ENCODE data around the gene CIZ1.

CIZ1 gene

DNA sequence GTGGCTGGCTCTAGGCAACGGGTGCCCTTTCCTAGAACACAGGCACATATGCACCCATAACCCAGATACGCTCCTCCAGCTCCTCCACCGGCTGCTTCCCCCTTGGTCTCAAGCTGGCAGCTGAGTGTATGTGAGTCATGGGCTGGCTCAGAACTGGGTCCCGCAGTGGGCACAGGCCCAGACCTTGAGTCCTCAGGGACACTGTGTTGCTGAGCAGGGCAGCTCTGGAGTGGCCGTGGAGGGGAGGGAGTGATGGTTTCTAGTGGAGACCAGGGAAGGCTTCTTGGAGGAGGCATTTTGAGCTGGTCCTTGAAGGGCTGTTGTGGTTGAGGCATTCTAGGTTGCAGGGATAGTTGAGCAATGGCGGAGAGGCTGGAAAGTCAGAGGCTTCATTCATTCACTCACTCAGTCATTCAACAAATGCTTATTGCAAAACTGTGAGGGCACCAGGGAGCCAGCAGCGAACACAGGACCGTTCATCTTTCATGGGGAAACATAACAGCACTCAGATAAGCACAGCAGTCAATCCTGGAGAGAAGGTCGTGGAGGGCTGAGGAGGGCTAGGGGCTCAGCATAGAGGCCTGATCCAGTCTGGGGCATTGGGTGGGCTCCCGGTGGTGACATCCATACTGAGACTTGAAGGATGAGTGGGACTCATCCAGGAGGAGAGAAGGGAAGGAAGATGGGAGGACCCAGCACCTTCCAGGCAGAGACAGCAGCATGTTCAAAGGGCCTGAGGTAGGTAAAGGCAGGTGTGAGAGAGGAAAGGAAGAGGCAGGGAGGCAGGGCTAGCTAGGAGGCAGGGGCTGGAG is 29.0 kb downstream of the CIZ1 start:
- no peak for DNase-seq (ENCODE audit: low read depth in 2 of 2, low spot score in 1 of 2)

DNA sequence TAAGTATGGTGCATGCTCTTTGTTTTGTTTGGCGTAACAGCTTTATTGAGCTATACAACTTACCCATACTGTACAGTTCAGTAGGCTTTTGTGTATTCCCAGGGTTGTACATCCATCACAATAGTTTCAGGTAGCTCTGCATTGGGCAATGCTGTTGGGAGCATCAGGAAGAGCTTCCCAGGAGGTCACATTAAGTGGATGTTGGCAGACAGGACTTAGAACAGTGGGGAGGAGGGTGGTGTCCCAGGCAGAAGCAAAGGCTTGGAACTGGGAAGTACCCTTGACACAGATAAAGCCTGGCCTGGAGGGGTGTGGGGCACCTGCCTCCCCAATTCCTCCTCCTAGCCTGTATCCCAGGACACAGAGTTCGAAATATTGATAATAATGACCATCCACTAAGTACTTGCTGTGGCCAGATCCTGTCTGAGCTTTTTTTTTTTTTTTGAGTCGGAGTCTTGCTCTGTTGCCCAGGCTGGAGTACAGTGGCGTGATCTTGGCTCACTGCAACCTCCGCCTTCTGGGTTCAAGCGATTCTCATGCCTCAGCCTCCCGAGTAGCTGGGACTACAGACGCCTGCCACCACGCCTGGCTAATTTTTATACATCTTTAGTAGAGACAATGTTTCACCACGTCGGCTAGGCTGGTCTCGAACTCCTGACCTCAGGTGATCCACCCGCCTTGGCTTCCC is 30.0 kb downstream of the CIZ1 start:
- no peak for DNase-seq (ENCODE audit: low read depth in 2 of 2, low spot score in 1 of 2)

DNA sequence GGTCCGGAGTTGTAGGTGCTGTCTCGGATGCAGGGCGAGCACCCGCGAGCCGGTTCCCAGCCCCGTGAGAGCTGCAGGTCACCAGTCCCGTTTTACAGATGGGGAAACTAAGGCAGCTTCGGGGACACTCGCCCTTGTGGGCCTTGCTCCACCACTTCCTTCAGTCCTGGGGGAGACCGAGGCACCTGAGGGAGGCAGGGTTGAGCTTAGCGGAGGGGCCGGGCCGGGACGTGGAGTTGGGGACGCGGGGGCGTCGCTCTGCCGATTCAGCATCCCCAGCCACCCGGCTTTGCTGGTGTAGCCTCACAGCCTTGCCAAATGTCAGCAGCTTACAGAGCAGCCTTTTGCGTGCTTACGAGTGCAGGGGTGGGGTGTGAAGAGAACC is 30.8 kb downstream of the CIZ1 start:
- DNase-seq (ENCODE audit: low read depth in 2 of 2, low spot score in 1 of 2) = peak; percentile 25 to 56

DNA sequence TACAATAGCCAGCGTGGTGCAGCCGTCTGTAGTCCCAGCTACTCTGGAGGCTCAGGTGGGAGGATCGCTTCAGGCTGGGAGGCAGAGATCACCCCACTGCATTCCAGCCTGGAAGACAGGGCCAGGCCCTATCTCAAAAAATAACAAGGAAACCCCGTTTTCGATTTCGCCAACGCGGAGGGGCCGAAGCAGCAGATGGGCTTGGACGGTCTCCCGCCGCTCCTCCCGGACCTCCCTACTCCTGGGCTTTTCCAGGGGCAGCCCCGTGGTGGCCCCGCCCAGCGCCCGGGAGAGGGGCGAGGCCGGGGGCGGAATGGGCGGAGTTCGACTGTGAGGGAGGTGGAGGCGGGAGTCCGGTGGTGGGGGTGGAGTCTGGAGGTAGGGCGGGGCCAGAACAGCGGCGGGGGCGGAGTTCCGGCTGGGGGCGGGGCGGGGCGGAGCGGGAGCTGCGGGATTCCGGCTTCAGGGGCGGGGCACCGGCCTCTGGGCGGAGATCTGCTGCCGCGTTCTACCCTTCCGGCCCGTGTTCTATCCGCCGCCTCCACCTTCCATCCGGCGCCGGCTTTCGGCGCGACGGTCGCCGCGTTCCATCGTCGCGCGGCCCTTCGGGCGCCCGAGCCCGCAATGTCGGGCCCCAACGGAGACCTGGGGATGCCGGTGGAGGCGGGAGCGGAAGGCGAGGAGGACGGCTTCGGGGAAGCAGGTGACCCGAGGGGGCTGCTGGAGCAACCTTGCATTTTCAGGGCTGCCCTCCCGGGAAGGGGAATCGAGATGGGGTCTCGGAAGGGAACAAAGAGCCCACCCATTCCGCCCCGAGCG is 31.4 kb downstream of the CIZ1 start, which contains the start of gene BBLN:
Gene BBLN, plus strand, starts transcription at position 482 of the 819 bp plus-strand sequence. Its CDS starts 143 bp downstream, at position 625.
- peak; percentile 80 to 84 for DNase-seq (ENCODE audit: low read depth in 2 of 2, low spot score in 1 of 2)

DNA sequence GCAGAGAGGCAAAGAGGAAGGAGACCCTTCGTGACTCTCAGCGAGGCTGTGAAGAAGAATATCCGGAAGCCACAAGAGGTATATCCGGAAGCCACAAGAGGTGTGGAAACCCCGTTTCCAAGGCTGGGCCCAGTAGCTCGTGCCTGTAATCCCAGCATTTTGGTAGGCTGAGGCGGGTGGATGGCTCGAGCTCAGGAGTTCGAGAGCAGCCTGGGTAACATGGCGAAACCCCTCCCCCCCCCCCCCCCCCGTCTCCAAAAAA is 31.9 kb downstream of the CIZ1 start:
- DNase-seq (ENCODE audit: low read depth in 2 of 2, low spot score in 1 of 2) = peak in 1 of 2 donors; percentile 9

DNA sequence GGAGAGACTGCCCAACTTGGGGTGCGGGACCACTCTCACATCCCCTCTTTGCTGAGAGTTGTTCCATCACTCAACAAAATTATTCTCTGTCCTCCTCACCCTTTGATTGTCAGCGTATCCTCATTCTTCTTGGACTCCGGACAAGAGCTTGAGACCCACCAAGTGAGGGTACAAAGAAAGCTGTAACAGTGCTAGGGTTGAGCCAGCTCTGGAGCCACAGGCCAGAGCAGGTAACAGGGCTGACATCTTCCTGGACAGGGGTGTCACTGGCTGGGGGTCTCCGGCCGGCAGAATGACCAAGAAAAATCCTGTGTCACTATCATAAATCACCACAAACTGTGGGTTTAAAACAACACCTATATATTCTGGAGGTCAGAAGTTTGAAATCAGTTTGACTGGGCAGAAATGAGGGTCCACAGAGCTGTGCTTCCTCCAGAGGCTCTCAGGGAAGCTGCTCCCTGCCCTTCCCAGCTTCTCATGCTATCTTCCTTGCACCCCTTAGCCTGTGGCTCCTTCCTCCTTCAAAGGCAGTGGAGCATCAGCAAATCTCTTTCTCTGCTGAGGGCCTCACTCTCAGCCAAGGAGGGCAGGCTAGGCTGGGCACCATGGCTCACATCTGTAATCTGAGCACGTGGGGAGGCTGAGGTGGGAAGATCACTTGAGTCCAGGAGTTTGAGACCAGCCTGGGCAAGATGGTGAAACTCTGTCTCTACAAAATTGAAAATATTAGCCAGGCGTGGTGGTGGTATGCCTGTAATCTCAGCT is 35.5 kb downstream of the CIZ1 start:
- DNase-seq (ENCODE audit: low read depth in 2 of 2, low spot score in 1 of 2) = no peak

DNA sequence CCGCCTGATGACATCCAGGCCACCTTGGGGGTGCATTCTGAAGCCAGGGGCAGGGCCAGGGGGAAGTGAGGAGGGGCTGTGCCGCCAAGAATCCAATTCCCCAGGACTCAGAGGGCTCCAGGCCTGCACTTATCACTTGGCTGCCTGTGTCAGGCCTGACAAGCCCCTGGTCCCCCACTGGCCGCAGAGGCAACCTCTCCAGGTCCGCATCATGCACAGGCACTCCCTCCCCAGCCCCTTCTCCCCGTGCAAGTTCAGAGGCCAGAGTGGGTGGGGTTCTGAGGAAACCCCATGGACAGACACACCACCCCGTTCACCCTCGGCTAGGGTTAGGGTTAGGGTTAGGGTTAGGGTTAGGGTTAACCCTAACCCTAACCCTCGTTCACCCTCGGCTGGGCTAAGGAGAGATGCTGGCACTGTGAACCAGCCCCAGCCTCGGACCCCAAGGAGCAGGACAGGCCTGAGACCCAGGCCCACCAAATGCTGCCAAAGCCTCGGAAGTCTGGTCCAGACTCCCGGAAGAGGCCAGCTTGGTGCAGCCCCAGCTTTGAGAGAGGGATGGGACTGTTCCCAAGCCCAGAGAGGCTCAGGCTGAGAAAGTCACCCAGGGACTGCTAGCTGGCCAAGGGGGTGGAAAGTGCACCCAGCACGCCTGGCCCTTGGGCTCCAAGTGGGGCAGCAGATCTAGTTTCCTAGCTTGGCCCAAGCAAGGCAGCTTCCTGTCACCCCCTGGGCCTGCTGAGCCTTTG is 37.3 kb downstream of the CIZ1 start:
- DNase-seq (ENCODE audit: low read depth in 2 of 2, low spot score in 1 of 2) = no peak

DNA sequence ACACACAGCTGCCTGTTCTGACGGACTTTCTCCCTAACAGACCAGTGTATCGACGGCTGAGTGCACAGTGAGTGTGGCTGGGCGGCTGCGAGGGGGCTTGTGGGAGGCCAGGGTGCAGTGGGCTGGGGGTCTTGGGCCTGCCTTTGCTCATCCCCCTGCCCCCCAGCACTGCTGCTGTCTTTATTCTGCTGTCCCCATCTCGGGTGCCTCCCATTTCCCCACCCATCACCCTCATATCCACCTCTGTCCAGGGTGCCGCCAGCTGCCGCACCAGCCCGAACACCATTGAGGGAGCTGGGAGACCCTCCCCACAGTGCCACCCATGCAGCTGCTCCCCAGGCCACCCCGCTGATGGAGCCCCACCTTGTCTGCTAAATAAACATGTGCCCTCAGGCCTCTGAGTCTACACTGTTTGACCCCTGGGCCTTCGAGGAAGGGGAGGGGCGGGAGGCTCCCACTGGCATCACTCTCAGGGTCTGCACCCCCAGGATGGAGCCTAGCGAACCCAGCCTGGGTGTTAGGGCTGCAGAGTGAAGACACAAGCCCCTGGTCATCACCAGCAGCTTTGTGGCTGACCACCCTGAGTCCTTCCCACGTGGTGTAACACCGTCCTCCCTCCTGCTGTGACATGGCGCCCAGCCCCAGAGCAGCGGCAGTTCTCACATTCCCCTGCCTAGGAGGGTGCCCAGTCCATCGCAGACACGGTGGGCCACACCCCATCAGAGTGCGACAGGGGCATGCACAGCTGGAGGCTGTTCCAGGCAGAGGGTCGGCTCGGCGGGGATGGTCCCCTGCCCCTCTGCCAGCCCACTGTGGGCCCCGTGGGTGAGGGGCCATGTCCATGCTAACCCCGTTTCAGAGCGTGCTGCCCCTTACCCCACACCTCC is 38.1 kb downstream of the CIZ1 start:
- no peak for DNase-seq (ENCODE audit: low read depth in 2 of 2, low spot score in 1 of 2)

DNA sequence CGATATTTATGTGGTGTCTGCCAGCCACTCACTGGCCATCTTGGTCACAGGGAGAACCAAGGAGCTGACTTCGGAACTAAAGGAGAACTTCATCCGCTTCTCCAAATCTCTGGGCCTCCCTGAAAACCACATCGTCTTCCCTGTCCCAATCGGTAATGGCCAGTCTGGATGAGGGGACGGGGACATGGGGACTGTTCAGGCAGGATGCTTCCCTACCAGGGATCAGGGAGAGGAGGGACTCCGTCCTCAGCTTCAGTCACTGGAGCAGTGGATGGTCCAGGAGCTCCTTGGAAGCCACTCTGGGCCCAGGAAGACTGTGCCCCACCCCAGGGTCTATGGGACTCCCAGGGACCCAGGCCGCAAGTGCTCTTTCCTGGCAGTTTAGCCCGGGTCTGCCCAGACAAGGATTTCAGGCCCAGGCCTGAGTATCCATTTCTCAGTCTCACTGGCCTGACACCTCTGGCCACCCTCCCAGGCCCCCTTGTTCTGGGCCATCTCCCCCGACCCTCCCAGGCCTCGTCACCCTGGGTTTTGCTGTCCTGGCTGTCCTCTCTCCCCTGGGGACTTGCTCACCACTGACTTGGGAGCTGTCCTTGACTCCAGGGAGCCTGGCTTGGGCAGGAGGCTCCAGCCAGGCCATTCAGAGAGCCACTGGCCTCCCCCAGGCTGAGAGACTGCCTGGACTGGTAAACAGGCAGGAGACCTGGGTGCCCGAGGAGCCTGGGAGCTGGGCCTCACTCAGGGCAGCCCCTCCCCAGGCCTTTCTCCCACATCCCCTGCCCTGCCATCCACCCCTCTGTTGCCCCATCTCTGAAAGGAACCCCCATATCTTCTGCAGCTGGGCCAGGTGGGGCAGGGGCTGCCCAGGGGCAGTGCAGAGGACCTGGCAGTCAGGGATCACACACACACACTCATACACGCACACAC is 39.0 kb downstream of the CIZ1 start:
- no peak for DNase-seq (ENCODE audit: low read depth in 2 of 2, low spot score in 1 of 2)

DNA sequence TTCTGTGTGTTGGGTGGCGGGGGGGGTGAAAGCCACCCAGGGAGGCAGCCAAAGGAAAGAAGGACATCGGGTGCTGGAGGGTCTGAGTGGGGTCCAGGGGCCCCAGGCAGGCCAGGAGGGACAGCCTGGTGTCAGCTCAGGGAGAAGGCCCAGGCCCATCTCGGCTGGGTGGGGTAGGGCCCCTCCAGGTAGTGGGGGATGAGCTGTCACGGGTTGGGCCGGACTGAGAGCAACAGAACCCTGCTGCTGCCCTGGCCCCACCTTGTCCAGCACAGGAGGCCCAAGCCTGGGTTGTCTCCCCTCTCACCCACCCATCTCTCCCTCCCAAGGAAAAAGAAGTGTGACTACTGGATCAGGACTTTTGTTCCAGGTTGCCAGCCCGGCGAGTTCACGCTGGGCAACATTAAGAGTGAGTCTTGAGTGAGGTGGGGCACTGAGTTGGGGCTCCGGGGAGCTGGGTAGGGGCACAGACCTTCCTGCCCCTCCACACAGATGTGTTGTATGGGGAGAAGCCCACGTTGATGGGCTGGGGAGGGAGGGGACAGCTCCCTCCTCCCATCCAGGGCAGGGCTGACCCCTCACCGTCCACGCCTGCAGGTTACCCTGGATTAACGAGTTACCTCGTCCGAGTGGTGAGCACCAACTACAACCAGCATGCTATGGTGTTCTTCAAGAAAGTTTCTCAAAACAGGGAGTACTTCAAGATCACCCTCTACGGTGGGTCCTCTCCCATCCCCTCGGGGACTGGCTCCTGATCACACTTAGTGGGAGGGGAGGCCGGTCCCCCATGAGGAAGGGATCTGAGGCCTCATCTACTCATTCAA is 39.9 kb downstream of the CIZ1 start:
- DNase-seq (ENCODE audit: low read depth in 2 of 2, low spot score in 1 of 2) = no peak

DNA sequence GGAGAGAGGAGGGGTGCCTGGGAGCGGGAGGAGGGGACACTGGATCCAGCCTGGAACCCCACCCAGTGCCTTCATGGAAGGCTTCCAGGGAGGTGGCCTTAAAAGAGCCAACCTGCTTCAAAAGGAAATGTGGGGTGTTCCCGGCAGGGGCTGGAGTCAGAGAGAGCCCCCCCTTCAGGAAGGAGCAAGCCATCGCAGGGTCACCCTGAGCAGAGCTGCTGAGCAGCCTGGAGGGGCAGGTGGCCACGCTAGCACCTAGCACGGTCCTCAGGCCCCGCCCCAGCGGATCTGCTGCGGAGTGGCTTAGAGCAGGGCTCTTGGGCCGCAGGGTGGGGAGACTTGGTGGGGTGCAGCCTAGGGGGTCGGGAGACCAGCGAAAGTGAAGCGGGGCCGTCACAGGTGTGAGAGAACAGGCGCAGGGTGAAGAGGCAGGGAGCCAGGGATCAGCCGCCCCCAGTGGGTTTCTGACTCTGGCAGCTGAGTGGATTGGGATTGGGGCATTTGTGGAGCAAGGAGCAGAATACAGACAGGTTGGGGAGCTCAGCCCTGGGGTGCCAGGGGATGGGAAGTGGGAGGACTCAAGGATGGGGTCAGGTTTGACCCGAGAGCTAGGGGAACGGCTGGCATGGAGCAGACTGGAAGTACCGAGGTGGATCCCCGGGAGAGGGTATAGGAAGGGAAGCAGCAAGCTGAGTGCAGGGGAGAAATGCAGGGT is 40.6 kb downstream of the CIZ1 start:
- no peak for DNase-seq (ENCODE audit: low read depth in 2 of 2, low spot score in 1 of 2)

DNA sequence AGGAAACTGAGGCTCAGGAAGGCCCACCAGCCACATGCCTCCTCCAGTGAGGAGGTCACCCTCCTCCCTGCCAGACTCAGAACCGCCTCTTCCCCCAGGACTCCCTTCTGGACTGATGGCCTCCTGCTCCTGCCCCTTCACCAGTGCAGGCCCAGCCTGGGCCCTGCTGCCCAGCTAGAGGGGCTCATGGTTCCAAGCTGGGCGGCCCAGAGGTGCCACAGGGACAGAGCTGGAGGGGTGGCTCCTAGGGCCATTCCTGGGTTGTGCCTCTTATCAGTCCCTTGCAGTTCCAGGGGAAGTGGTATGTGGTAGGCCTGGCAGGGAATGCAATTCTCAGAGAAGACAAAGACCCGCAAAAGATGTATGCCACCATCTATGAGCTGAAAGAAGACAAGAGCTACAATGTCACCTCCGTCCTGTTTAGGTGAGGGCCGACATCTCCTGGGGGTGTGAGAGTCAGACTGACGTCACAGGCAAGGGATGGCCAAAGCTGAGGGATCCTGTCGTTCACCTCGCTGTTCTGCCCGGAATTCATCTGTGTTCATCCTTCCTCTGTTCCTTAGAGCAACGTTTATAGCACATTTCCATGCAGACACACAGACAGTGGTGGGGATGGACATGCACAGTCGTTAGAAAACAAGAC is 41.3 kb downstream of the CIZ1 start:
- no peak for DNase-seq (ENCODE audit: low read depth in 2 of 2, low spot score in 1 of 2)

DNA sequence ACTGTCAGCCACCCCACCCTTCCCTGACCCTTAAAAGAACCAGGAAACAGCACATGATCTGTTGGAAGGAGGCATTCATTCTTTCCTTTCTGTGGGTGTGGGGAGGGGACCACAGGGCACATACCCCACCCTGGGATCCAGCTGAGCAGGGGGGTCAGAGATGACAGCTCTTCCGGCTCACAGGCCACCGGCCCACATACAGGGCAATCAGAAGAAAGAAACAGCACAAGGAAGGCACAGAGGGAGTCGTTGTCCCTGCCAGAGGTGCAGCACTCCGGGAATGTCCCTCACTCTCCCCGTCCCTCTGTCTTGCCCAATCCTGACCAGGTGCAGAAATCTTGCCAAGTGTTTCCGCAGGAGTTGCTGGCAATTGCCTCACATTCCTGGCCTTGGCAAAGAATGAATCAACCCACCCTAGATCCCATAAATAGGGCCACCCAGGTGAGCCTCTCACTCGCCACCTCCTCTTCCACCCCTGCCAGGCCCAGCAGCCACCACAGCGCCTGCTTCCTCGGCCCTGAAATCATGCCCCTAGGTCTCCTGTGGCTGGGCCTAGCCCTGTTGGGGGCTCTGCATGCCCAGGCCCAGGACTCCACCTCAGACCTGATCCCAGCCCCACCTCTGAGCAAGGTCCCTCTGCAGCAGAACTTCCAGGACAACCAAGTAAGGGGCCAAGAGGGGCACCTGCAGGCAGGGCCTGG is 42.2 kb downstream of the CIZ1 start, which contains the start of gene LCN2:
Gene LCN2, plus strand, starts transcription at position 453 of the 701 bp plus-strand sequence. Its CDS starts 73 bp downstream, at position 526.
- DNase-seq (ENCODE audit: low read depth in 2 of 2, low spot score in 1 of 2) = no peak

DNA sequence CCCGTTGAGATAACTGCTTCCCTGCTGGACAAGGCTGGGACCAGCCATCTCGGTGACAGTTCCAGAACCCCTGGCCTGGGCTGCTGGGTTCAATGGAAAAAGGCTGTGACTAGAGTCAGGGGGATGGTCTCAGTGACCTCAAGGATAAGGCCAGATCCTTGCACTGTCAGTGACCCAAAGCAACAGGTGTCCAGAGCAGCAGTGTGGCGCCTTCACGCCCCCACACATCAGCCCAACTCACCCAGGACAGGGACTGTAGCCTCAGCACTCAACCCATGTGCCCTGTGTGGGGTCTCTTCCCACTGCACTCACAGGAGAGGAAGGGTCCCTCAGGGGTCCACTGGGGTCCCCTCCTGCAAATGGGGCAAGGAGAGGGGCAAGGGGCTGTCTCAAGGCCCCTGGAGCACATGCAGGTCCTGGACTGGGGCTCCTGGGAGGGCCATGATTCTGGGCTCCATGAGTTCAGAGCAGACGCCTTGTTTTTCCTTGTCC is 42.8 kb downstream of the CIZ1 start:
- DNase-seq (ENCODE audit: low read depth in 2 of 2, low spot score in 1 of 2) = no peak

DNA sequence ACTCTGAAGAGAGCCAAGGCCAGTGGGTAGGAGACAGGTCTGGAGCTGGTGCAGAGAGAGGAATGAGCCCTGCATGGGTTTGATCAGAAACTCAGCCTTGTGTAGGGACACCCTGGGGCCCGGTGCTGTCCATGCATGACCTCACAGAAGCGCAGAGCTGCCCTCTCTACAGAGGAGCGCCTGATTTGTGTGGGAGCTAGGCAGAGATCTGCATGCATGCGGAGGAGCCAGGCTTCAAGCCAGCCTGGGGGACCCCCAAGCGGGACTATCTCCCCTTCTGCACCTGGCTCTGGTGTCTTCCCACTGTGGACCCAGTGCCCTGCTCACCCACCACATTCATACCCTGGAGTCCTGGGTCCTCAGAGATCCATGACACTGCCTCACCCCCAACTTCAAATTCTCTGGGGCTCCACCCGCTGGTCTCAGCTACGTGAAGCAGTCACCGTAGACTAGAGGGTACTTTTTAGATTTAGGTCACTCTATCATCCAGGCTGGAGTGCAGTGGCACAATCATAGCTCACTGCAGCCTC is 44.7 kb downstream of the CIZ1 start:
- DNase-seq (ENCODE audit: low read depth in 2 of 2, low spot score in 1 of 2) = no peak
